ENCODE data around the gene SEPTIN10.
"Not testable (repeated sequence)": the region's sequence is repeated elsewhere in the genome, so short reads cannot be mapped to it uniquely, and the experiment has no call there.

The SEPTIN10 gene

GRCh38 chr2:109632158-109632789 is 18.5 kb upstream of the SEPTIN10 start:
- no peak overlapping the region for H3K4me3 ChIP-seq (ENCODE audit: low read length in 2 of 2)
- H3K9ac ChIP-seq (ENCODE audit: low read length in 2 of 2) = no peak overlapping the region
- no peaks in the 10 kb centered on the region for H3K36me3 ChIP-seq (ENCODE audit: control insufficient read depth in 2 of 2, insufficient read depth in 2 of 2, low read length in 2 of 2)
- no peaks in the 10 kb centered on the region for H3K4me1 ChIP-seq (ENCODE audit: control insufficient read depth, insufficient read depth, low read length)
- no peak overlapping the region for H3K27ac ChIP-seq (ENCODE audit: low read length)
- no peaks in the 10 kb centered on the region for H3K27me3 ChIP-seq (ENCODE audit: control insufficient read depth in 1 of 2, insufficient read depth in 2 of 2, low read length in 2 of 2)
- no peaks in the 10 kb centered on the region for H3K9me3 ChIP-seq (ENCODE audit: control insufficient read depth in 2 of 2, low read length in 2 of 2)

- Histone ChIP-seq H3K36me3 (ENCODE audit: control insufficient read depth in 2 of 2, insufficient read depth in 2 of 2, low read length in 2 of 2) (no peaks in the 10 kb centered on the region), H3K9me3 (ENCODE audit: control insufficient read depth in 2 of 2, low read length in 2 of 2) (no peaks in the 10 kb centered on the region)
These were observed 18.0 kb upstream of the SEPTIN10 start for GRCh38 chr2:109631741-109632140.

GRCh38 chr2:109630441-109631430 is 17.0 kb upstream of the SEPTIN10 start:
- H3K4me1 ChIP-seq (ENCODE audit: control insufficient read depth, insufficient read depth, low read length) = no peaks in the 10 kb centered on the region
- H3K9me3 ChIP-seq (ENCODE audit: control insufficient read depth in 2 of 2, low read length in 2 of 2) = no peaks in the 10 kb centered on the region
- no peaks in the 10 kb centered on the region for H3K36me3 ChIP-seq (ENCODE audit: control insufficient read depth in 2 of 2, insufficient read depth in 2 of 2, low read length in 2 of 2)
- H3K27me3 ChIP-seq (ENCODE audit: control insufficient read depth in 1 of 2, insufficient read depth in 2 of 2, low read length in 2 of 2) = no peaks in the 10 kb centered on the region
- H3K9ac ChIP-seq (ENCODE audit: low read length in 2 of 2) = no peak overlapping the region
- H3K4me3 ChIP-seq (ENCODE audit: low read length in 2 of 2) = no peak overlapping the region
- H3K27ac ChIP-seq (ENCODE audit: low read length) = no peak overlapping the region

More at GRCh38 chr2:109631741-109632140, 18.0 kb upstream of the SEPTIN10 start:
- H3K4me3 ChIP-seq (ENCODE audit: low read length in 2 of 2) = no peak overlapping the region
- H3K9ac ChIP-seq (ENCODE audit: low read length in 2 of 2) = no peak overlapping the region
- no peaks in the 10 kb centered on the region for H3K27me3 ChIP-seq (ENCODE audit: control insufficient read depth in 1 of 2, insufficient read depth in 2 of 2, low read length in 2 of 2)
- H3K27ac ChIP-seq (ENCODE audit: low read length) = no peak overlapping the region
- no peaks in the 10 kb centered on the region for H3K4me1 ChIP-seq (ENCODE audit: control insufficient read depth, insufficient read depth, low read length)

- H3K4me3 ChIP-seq (ENCODE audit: low read length in 2 of 2) = no peak overlapping the region
These were observed 16.1 kb upstream of the SEPTIN10 start for GRCh38 chr2:109629867-109630266.

GRCh38 chr2:109628321-109628720 is 14.6 kb upstream of the SEPTIN10 start:
- not testable (repeated sequence) for H3K4me3 ChIP-seq (ENCODE audit: low read length in 2 of 2); H3K9me3 ChIP-seq (ENCODE audit: control insufficient read depth in 2 of 2, low read length in 2 of 2); H3K4me1 ChIP-seq (ENCODE audit: control insufficient read depth, insufficient read depth, low read length); H3K27ac ChIP-seq (ENCODE audit: low read length); H3K27me3 ChIP-seq (ENCODE audit: control insufficient read depth in 1 of 2, insufficient read depth in 2 of 2, low read length in 2 of 2); H3K9ac ChIP-seq (ENCODE audit: low read length in 2 of 2); H3K36me3 ChIP-seq (ENCODE audit: control insufficient read depth in 2 of 2, insufficient read depth in 2 of 2, low read length in 2 of 2)

More at GRCh38 chr2:109629867-109630266, 16.1 kb upstream of the SEPTIN10 start:
- Histone ChIP-seq H3K27me3 (ENCODE audit: control insufficient read depth in 1 of 2, insufficient read depth in 2 of 2, low read length in 2 of 2) (no peaks in the 10 kb centered on the region), H3K9ac (ENCODE audit: low read length in 2 of 2) (no peak overlapping the region), H3K27ac (ENCODE audit: low read length) (no peak overlapping the region), H3K36me3 (ENCODE audit: control insufficient read depth in 2 of 2, insufficient read depth in 2 of 2, low read length in 2 of 2) (no peaks in the 10 kb centered on the region), H3K9me3 (ENCODE audit: control insufficient read depth in 2 of 2, low read length in 2 of 2) (no peaks in the 10 kb centered on the region), H3K4me1 (ENCODE audit: control insufficient read depth, insufficient read depth, low read length) (no peaks in the 10 kb centered on the region)

- Histone ChIP-seq H3K9ac (ENCODE audit: low read length in 2 of 2) (no peak overlapping the region), H3K9me3 (ENCODE audit: control insufficient read depth in 2 of 2, low read length in 2 of 2) (no peaks in the 10 kb centered on the region), H3K27me3 (ENCODE audit: control insufficient read depth in 1 of 2, insufficient read depth in 2 of 2, low read length in 2 of 2) (no peaks in the 10 kb centered on the region), H3K36me3 (ENCODE audit: control insufficient read depth in 2 of 2, insufficient read depth in 2 of 2, low read length in 2 of 2) (no peaks in the 10 kb centered on the region), H3K4me3 (ENCODE audit: low read length in 2 of 2) (no peak overlapping the region), H3K27ac (ENCODE audit: low read length) (no peak overlapping the region), H3K4me1 (ENCODE audit: control insufficient read depth, insufficient read depth, low read length) (no peaks in the 10 kb centered on the region)
These were observed 10.6 kb upstream of the SEPTIN10 start for GRCh38 chr2:109624339-109624738.

GRCh38 chr2:109623923-109624322 is 10.2 kb upstream of the SEPTIN10 start:
- Histone ChIP-seq H3K9me3 (ENCODE audit: control insufficient read depth in 2 of 2, low read length in 2 of 2) (no peaks in the 10 kb centered on the region), H3K9ac (ENCODE audit: low read length in 2 of 2) (no peak overlapping the region), H3K4me1 (ENCODE audit: control insufficient read depth, insufficient read depth, low read length) (no peaks in the 10 kb centered on the region), H3K27ac (ENCODE audit: low read length) (no peak overlapping the region), H3K27me3 (ENCODE audit: control insufficient read depth in 1 of 2, insufficient read depth in 2 of 2, low read length in 2 of 2) (no peaks in the 10 kb centered on the region), H3K4me3 (ENCODE audit: low read length in 2 of 2) (no peak overlapping the region), H3K36me3 (ENCODE audit: control insufficient read depth in 2 of 2, insufficient read depth in 2 of 2, low read length in 2 of 2) (no peaks in the 10 kb centered on the region)

GRCh38 chr2:109623297-109623696 is 9.5 kb upstream of the SEPTIN10 start:
- Histone ChIP-seq H3K27me3 (ENCODE audit: control insufficient read depth in 1 of 2, insufficient read depth in 2 of 2, low read length in 2 of 2) (no peaks in the 10 kb centered on the region), H3K4me3 (ENCODE audit: low read length in 2 of 2) (no peak overlapping the region), H3K9ac (ENCODE audit: low read length in 2 of 2) (no peak overlapping the region), H3K4me1 (ENCODE audit: control insufficient read depth, insufficient read depth, low read length) (no peaks in the 10 kb centered on the region), H3K36me3 (ENCODE audit: control insufficient read depth in 2 of 2, insufficient read depth in 2 of 2, low read length in 2 of 2) (no peaks in the 10 kb centered on the region), H3K27ac (ENCODE audit: low read length) (no peak overlapping the region), H3K9me3 (ENCODE audit: control insufficient read depth in 2 of 2, low read length in 2 of 2) (no peaks in the 10 kb centered on the region)

GRCh38 chr2:109619032-109619615 is 5.4 kb upstream of the SEPTIN10 start:
- no peaks in the 10 kb centered on the region for H3K27me3 ChIP-seq (ENCODE audit: control insufficient read depth in 1 of 2, insufficient read depth in 2 of 2, low read length in 2 of 2)
- H3K36me3 ChIP-seq (ENCODE audit: control insufficient read depth in 2 of 2, insufficient read depth in 2 of 2, low read length in 2 of 2) = no peaks in the 10 kb centered on the region
- peaks cover 11% of the 10 kb centered on the region for H3K4me1 ChIP-seq (ENCODE audit: control insufficient read depth, insufficient read depth, low read length)
- H3K9ac ChIP-seq (ENCODE audit: low read length in 2 of 2) = no peak overlapping the region
- no peak overlapping the region for H3K4me3 ChIP-seq (ENCODE audit: low read length in 2 of 2)
- no peak overlapping the region for H3K27ac ChIP-seq (ENCODE audit: low read length)
- H3K9me3 ChIP-seq (ENCODE audit: control insufficient read depth in 2 of 2, low read length in 2 of 2) = no peaks in the 10 kb centered on the region

GRCh38 chr2:109616184-109616583 is 2.4 kb upstream of the SEPTIN10 start:
- Histone ChIP-seq H3K9ac (ENCODE audit: low read length in 2 of 2) (no peak overlapping the region), H3K4me3 (ENCODE audit: low read length in 2 of 2) (peak overlapping the region; percentile 70 to 87), H3K9me3 (ENCODE audit: control insufficient read depth in 2 of 2, low read length in 2 of 2) (no peaks in the 10 kb centered on the region), H3K36me3 (ENCODE audit: control insufficient read depth in 2 of 2, insufficient read depth in 2 of 2, low read length in 2 of 2) (no peaks in the 10 kb centered on the region), H3K27me3 (ENCODE audit: control insufficient read depth in 1 of 2, insufficient read depth in 2 of 2, low read length in 2 of 2) (no peaks in the 10 kb centered on the region), H3K4me1 (ENCODE audit: control insufficient read depth, insufficient read depth, low read length) (peaks cover 24% of the 10 kb centered on the region), H3K27ac (ENCODE audit: low read length) (no peak overlapping the region)
